ENCODE data around the gene RAB3GAP2. TPM values are rescaled to one million over a fixed set of nuclear protein-coding genes. Genes with fewer than 3 reads are reported as not detected.

The RAB3GAP2 gene
- total and polyA plus RNA-seq, 2 of the 13 experiments (the other 11 are each of a cell fraction or from before 2014, with no cell fraction given): 22.6 to 25.0 TPM

GRCh38 chr1:220123066-220123465, 149.2 kb downstream of the RAB3GAP2 start:
- H3K4me1 ChIP-seq (ENCODE audit: insufficient read depth, low read length): peaks cover 19% of the 10 kb centered on the region

More at GRCh38 chr1:220123066-220123465, 149.2 kb downstream of the RAB3GAP2 start:
- peaks cover 10 to 24% of the 10 kb centered on the region in 2 experiments for H3K36me3 ChIP-seq (replicated peaks in 1 of 2; ENCODE audit: control insufficient read depth in 1 of 2, insufficient read depth in 2 of 2, low read length in 2 of 2)
- no peak for DNase-seq (ENCODE audit: low spot score)
- in situ Hi-C loops (cut with HindIII; ENCODE audit: extremely low pct_ligation_motif_present, low pct_unique_long_range_greater_than_20kb): loop anchor here (10.0 kb wide), 1 partner anchor 288 kb away; no protein-coding TSS in a partner anchor
- H3K79me2 ChIP-seq (ENCODE audit: insufficient read depth, low read length): no peaks in the 10 kb centered on the region
- H3K27ac ChIP-seq (ENCODE audit: extremely low read length, insufficient read depth, low read length): no peak overlapping the region
- no peaks in the 10 kb centered on the region; a peak in 1 of 5 replicates for H3K27me3 ChIP-seq (ENCODE audit: control insufficient read depth in 1 of 2, insufficient read depth in 2 of 2, low read length in 2 of 2)
- BruUV-seq (replicated peaks): no TSS peak
- H2AFZ ChIP-seq (ENCODE audit: low read length): no peak overlapping the region
- CTCF ChIA-PET (ENCODE audit: low intra/inter-chr PET ratio, low total read pairs): no interaction called here
- ATAC-seq: no peak
- H3K9me3 ChIP-seq (ENCODE audit: low read length): no peaks in the 10 kb centered on the region
- POLR2A ChIA-PET: no interaction called here
- no peak overlapping the region for H3K4me2 ChIP-seq (ENCODE audit: low read depth, low read length)
- FAIRE-seq: no peak
- no peak overlapping the region for H3K4me3 ChIP-seq (replicated peaks in 1 of 3; ENCODE audit: insufficient read depth in 1 of 3, low read depth in 2 of 3, low read length in 3 of 3)
- TF ChIP-seq EHMT2 (IDR thresholded peaks at IDR 0.05; ENCODE audit: borderline replicate concordance, low read depth, low read length) (no peak), HNRNPL (IDR thresholded peaks at IDR 0.05; ENCODE audit: low read depth, low read length) (no peak), ZNF275 (CRISPR knock-in tag; IDR thresholded peaks at IDR 0.05; ENCODE audit: borderline replicate concordance) (no peak), NFE2 (CRISPR knock-in tag; IDR thresholded peaks at IDR 0.05) (no peak), ZNF343 (CRISPR knock-in tag; IDR thresholded peaks at IDR 0.05) (no peak), TBX3 (IDR thresholded peaks at IDR 0.05; ENCODE audit: borderline replicate concordance) (no peak), MXD3 (CRISPR knock-in tag; IDR thresholded peaks at IDR 0.05) (no peak), ZSCAN12 (CRISPR knock-in tag; IDR thresholded peaks at IDR 0.05) (no peak), PLSCR1 (CRISPR knock-in tag; IDR thresholded peaks at IDR 0.05; ENCODE audit: borderline replicate concordance) (no peak)
- H3K9ac ChIP-seq (ENCODE audit: insufficient read depth, low read depth, low read length): no peak overlapping the region
- H4K20me1 ChIP-seq (ENCODE audit: insufficient read depth, low read length): no peaks in the 10 kb centered on the region; the same call in 1 of the 2 replicates
- intact Hi-C loops (cut with micrococcal nuclease; ENCODE audit: unreplicated experiment): no loop called here
